Keratinocyte (primary cell): ENCODE data around the gene ALDH7A1.

Source experiments
- CTCF ChIP-seq, 3 experiments: IDR thresholded peaks in 1 of 3; conservative IDR thresholded peaks in 1 of 3; optimal IDR thresholded peaks in 1 of 3; 2 replicates in 2 of 3; 3 replicates in 1 of 3; pipeline versions ENCODE3 to v1.5.1; 2011; ENCODE audit warnings: low read length in 3 of 3, mild to moderate bottlenecking in 3 of 3, moderate library complexity in 2 of 3, control low read depth in 1 of 3, inconsistent platforms in 1 of 3; ENCODE audit not compliant: insufficient read depth in 2 of 3; ENCODE audit errors: extremely low read depth in 1 of 3
- EZH2 ChIP-seq: IDR thresholded peaks from one replicate; pipeline ENCODE4 v1.6.1; 2012; ENCODE audit warnings: inconsistent platforms, mild to moderate bottlenecking, low read length, moderate library complexity

DNA sequence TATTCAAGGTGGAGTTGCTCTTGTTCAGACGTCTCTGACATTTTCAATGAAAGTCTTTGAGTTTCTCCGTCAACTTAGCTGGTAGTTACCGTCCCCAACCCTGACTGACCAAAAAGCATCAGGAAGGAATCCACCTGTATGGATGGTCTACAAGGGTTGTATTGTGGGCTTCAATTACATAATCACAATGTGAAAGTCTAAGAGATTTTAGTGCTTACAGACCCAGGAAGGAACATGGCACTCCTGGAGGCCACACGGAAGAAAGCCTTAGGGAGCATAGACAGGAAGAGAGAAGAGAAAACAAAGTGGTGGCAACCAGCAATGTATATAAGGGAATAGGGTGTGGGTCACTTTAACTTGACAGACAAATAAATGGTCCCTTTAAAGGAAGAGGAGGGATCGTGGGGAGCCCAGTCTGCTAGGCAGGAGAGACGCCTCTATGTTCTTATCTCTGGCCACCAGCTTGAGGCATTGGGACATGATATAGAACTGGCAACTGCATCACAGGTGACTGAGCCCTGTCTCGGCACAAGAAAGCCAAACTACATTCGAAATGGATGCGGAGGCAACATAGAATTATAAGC, 80.4 kb downstream of the ALDH7A1 start:
- TF ChIP-seq CTCF (optimal IDR thresholded peaks at IDR 0.05 in 1 of 3, IDR thresholded peaks at IDR 0.05 in 1 of 3, conservative IDR thresholded peaks at IDR 0.05 in 1 of 3; ENCODE audit: extremely low read depth in 1 of 3, insufficient read depth in 2 of 3, low read length in 3 of 3) (no peak), EZH2 (no peak)
